Fibroblast of skin of right quadriceps (primary cell): ENCODE data around the gene SMC1B.
A peak's percentile ranks its signal among the peaks of the same experiment; 100 is the strongest.
"Not testable (repeated sequence)": the region's sequence is repeated elsewhere in the genome, so short reads cannot be mapped to it uniquely, and the experiment has no call there.

Experiments used
- DNase-seq: peaks from one replicate; pipeline ENCODE4 v3.0.0-alpha.2; 2013

Gene SMC1B

DNA sequence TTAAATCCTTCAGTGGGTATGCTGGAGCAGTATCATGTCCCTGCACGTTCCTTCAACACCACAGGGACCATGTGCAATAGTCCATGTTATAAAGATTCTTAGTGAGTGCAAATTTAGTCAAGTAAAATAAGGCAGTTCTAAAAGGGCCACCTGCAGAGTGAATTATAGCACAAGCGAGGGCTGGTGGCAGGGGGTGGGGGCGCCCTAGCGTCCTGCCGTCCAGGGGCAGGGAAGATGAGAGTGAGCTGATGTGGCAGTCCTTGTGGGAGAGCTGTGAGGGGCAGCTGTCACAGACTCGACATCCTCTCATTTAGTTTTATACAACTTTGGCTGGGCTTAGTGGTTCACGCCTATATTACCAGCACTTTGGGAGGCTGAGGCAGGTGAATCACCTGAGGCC, 74.6 kb downstream of the SMC1B start:
- DNase-seq: no peak

GRCh38 chr22:45337536-45337935, 75.9 kb downstream of the SMC1B start:
- DNase-seq: no peak

DNA sequence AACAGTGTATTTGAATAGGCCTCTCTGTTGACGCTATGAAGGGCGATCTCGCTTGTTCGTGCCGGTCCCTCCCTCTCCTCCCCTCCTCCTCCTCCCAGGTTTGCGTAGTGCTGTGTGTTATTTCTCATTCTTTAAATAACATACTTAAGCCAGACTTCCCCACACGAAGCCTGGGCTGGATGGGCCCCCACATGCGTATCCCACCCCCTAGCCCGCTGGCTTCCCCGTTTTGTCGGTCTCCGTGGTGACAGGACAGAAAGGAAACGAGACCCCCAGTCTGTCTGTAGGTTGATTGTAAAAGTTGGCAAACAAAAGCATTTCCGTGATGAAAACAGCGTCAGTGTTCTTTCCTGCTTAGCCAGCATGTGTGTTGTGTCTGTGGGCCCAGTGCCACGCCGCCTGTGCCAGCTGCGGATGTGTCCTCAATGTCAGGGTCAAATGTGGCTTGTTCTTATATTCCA, 76.4 kb downstream of the SMC1B start:
- DNase-seq: peak; percentile 13

DNA sequence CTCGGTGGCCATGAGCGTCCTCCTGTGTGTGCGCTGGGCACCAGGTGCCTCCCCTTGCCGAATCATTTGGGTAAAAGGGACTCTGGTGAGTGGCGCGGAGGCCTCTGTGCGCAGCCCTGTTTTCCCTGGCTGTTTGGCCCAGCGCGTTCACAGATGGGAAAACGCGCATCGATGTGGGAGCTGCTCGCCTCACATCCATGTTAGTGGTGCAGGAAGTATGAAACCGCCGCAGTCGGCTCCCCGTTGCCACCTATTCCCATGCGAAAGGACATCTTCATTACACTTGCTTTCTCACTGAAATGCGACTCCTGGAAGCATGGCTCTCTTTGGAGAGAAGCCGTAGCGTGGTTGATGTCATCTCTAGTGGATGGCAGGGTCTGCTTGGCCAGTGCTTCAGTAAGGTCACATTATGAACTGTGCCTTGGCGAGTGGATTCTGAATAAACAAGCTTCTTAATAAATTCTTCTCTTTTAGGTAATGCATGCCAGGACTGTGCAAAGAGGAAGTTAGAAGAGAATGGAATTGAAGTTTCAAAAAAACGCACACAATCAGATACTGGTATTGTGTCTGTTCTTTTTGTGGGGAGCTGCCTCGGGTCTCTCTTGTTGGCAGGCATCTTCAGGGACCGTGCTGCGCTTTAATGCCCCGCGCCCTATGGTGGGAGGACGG, 77.4 kb downstream of the SMC1B start:
- no peak for DNase-seq

DNA sequence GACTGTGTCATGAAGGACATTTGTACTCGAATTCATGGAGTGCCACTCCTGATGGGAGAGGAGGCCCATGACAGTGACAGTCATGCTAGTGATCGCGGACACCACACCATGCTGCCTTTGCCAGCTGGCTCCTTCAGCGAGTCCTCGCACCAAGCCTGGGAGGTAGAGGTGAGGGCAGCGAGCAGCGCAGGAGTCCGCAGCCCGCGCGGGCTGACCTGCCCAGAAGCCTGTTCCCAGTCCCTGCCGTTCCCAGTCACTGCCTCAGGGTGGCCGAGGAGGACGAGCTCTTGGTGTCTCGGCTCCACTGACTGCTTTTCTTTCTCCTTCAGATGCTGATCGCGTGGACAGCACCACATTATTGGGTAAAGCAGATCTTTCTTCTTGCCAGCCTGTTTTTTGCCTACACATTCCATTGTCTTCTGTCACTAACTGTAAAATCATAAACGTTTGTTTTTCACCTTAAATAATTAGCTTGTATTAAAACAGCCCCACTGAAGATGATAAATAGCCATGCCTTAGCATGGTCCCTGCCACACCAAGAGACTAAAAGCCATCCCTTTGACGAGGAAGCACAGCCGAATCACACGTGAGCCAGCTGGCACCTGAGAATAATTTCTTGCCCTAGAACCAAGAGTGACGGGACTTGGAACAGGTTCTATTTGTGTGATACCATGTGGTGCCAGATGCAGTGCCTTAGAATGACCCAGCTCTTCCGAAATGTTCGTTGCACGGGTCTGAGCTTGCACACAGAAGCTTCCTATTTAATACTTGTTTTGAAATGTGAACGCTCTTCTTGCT, 78.2 kb downstream of the SMC1B start:
- DNase-seq: no peak

DNA sequence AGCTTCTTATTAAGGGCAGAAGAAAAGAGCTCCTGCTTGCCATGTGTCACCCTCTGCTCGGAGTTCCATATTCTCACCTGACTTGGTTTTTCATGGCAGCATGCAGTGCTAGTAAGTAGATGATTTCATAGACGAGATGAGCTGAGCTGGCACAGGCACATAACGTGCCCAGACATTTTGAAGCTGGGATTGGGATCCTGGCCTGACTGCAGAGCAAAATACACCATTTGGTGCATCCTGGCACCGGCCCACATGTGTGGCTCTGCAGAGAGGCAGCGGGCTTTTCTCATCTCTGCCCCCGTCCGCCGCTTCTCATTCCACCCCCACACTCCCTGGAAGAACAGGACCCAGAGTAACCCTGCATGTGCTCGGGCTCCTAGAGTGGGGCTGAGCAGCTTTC, 78.9 kb downstream of the SMC1B start:
- no peak for DNase-seq

DNA sequence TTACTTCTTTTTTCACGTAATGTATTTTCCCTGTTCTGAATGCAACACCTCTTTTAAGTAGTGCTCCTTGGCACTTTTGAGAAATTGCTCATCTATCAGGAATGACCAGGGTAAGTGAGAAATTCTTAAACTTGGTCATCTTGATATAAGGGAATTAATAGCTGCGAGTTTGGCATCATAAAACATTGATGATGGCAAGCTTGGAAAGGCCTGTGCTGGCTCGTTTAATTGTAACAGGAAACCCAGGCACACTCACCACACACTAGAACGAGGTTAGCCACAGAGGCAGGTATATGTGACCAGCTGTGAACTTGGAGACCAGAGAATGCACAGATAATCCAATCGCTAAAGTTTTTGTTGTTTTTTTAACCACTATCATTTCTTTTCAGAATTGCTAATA, 79.3 kb downstream of the SMC1B start:
- DNase-seq: peak; percentile 11

GRCh38 chr22:45332001-45332400, 81.4 kb downstream of the SMC1B start:
- DNase-seq: no peak

DNA sequence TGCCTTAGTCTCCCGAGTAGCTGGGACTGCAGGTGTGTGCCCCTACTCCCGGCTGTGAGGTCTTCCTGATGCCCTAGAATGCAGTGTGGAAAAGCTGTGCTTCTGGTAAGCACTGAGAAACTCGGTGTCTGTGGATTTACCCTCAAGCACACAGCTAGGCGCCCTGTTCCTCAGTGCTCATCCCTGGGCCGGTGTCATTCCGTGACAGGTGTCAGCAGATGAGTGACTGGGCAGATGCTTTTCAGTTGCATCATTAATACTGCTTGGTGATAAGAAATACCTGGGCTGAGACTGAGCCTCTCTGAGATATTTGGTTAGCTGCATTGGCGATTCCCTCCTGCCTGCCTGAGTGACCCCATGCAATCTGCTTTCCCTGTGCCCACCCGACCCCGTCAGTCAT, 81.9 kb downstream of the SMC1B start:
- no peak for DNase-seq

DNA sequence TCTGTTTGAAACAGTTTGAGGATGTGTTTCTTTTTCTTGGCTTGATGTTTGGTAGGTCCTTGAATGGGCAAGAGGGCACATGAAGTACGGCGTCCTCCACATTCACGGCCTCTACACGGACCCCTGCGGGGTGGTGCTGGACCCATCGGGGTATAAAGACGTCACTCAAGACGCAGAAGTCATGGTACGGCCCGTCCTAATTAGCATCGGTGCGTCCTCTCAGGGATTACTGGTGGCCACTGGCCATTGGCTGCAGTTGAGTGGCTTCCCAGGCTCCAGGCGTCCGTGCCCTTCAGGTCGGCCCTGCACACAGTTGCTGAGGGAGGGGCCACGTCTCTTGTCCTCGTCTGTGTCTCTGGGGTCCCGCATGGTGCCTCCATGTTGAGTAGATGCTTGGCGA, 82.9 kb downstream of the SMC1B start:
- DNase-seq: no peak

DNA sequence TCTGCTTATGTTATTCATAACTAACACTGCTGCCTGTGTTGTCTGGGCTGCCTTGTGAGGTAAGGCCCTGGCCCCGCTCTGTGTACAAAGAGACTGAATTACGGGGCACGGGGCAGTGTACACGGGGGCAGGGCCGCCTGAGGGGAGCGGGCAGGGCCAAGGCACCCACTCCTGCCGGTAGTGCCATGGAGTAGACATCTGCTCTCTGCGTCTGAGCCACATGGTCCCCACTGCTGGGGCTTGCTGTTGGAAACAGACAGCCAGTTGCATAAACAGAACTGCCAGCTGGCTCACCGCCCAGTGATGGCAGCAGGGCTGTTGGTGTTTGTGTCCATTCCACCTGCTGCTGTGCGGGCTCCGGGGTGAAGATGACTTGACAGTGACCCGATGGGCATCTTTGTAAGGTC, 83.9 kb downstream of the SMC1B start:
- no peak for DNase-seq

DNA sequence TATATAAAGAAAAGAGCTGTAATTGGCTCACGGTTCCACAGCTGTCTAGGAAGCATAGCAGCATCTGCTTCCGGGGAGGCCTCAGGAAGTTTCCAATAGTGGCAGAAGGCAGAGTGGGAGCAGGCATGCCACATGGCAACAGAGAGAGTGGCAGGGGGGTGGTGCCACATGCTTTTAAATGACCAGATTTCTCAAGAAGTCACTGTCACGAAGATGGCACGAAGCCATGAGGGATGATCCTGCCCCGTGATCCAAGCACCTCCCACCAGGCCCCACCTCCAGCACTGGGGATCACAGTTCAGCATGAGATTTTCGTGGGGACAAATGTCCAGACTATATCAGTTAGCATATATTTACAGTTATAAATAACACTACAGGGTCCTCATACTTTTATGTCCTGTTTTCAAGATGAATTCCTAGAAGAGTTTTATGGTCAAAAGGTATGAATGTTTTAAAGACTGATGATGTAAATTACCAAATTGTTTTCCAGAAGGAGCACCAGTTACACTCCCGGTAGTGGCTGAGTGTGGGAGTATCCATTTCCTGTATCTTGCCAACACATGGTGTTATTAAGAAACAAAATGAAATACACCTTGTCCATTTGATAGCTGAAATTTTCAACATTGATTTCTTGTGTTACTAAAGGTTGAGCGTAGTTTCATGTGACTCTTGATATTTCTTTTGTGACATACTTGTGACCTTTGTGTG, 84.4 kb downstream of the SMC1B start:
- DNase-seq: no peak

GRCh38 chr22:45328261-45328660, 85.1 kb downstream of the SMC1B start:
- not testable (repeated sequence) for DNase-seq

DNA sequence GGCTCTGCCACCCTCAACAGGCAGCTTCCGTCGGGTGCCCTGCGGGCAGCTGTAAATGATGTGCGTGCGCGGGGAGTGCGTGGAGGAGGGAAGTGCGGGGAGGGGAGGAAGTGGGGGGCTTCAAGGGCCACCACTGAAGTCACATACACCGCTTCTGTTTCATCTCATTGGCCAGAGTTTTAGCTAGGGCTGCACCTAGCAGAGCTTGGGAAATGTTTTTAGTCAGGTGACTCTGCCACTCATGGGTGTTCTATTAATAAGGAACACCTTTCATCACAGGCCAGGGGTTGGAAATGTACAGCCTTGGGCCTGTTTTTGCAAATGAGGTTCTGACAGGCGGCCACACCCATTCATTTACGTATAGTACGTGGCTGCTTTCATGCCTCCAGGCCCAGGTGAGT, 89.1 kb downstream of the SMC1B start:
- DNase-seq: no peak

GRCh38 chr22:45323695-45324094, 89.7 kb downstream of the SMC1B start:
- DNase-seq: no peak

DNA sequence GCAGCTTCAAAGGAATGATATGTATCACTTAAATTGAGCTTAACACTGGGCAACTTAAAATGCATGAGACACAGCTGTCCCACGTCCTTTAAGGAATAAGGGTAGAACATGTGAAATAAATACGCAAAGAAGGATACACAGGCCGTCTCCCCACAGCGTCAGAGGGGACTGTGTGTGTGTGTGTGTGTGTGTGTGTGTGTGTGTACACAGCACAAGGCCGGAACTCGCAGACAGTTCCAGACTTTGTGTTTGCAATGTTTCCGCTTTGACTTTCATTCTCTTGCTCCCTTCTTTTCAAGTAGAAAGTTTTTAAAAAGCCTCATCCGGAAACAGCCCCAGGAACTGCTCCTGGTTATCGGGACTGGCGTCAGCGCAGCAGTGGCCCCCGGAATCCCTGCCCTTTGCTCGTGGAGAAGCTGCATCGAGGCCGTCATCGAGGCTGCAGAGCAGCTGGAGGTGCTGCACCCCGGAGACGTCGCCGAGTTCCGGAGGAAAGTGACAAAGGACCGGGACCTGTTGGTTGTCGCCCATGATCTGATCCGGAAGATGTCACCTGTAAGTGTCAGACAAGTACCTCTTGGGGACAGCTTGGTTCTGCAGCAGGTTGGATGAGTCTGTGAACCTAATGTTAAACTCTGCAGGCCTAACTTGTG, 90.4 kb downstream of the SMC1B start:
- no peak for DNase-seq

DNA sequence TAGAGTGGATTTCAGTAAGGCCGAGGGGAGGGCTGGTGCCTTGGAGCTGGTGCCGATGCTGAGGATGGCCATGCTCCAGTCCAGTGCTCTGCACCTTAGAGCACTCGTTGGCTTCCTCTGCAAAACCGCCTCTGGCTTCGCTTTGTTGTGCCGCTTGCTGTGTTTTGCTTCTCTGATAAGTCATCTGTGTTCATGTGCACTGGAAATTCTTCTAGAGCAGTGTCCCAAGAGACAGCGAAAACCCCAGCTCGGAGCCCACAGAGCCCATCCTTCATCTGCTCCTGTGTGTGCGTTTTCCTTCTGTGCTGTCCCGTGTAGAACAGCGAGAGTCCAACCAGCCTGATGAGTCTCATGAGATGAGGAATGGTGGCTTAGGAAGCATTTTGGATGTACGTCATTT, 91.6 kb downstream of the SMC1B start:
- no peak for DNase-seq

DNA sequence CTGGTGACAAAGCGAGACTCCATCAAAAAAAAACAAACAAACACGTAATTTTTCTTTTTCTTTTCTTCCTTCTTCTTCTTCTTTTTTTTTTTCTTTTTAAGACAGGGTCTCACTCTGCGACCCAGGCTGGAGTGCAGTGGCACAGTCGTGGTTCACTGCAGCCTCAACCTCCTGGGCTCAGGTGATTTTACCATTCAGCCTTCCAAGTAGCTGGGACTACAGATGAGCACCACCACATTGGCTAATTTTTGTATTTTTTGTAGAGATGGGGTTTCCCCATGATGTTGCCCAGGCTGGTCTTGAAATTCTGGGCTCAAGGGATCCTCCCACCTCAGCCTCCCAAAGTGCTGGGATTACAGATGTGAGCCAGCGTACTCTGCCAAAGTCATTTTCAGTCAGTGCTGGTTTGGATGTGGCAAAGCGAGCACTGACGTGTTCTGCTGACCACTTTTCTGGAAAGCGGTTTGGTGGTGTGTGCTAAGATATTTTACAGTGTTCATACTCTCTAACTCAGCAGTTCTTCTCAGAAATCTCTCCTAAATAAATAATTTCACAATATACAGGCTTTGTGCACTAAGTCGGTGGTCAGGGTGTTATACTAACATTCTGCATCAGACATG, 92.9 kb downstream of the SMC1B start:
- no peak for DNase-seq

- peak; percentile 46 for DNase-seq
Measured at GRCh38 chr22:45319324-45319685, 94.1 kb downstream of the SMC1B start.

DNA sequence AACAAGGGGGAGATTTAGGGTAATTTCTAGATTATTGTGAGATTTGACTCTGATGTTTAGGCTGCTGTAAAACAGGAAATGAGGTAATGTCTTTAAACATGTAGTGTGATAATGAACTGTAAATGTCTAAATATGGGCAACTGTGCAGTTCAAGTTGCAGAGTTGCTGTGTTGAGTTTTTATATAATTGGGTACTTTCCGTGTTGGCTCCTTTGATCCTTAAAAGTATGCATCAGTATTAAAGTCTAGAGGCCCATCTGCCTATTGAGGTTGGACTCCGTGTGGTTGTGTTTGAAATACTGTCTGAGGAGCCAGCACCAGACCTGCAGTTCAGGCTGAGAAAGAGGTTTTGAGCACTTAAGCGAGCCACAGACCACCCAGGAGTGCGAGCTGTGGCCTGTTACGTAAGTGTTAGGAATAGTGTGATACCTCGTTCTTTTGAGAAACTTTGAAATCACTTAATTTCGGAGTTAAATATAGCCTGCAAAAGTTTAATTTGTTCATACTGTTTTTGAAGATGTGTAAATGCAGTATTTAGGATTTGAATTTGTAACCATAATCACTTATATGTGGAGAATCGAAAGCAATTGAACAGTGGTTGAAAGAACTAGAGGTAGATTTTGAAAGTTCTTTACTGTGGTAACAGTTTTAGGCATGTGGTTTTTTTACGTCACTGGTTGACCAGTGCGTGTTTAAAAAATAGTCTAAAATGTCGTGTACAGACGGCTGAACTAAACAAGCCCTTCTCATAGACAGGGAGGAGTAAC, 94.7 kb downstream of the SMC1B start:
- peak; percentile 72 for DNase-seq

- peak; percentile 95 for DNase-seq
Measured at GRCh38 chr22:45318168-45318557, 95.2 kb downstream of the SMC1B start.

DNA sequence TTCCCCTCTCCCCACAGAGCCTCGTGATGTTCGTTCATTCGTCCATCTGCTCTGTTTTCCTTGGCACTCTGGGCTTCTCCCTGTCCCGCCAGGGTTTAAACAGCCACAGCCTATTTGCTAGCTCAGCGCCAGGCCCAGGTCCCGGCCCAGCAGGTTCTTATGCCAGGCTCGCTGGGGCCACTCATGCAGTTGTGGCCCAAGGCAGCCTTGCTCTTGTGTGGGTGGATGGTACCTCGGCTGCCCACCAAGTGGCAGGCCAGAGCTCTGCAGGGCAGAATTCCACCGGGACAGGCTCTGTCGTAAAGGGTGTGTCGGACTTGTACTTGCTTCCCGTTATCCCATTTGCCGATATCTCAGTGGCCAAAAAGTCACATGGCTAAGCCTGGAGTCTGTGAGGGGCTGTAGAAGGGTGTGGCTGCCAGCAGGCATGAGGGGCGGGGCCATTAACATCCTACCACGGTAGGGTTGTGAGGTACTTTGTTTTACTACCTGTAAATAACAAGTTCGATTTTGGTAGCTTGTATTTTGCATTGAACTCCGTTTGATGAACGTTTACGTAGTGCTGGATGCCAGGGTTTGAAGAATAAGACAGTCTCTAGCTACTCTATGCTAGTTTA, 95.7 kb downstream of the SMC1B start:
- DNase-seq: peak; percentile 26
